ENCODE results near the gene CHN2. TPM values are rescaled to one million over a fixed set of nuclear protein-coding genes. Genes with fewer than 3 reads are reported as not detected.

Gene CHN2
- polyA plus RNA-seq, 2 of the 4 experiments (the other 2 are of a cell fraction): 0.06 TPM; not detected in 1

DNA sequence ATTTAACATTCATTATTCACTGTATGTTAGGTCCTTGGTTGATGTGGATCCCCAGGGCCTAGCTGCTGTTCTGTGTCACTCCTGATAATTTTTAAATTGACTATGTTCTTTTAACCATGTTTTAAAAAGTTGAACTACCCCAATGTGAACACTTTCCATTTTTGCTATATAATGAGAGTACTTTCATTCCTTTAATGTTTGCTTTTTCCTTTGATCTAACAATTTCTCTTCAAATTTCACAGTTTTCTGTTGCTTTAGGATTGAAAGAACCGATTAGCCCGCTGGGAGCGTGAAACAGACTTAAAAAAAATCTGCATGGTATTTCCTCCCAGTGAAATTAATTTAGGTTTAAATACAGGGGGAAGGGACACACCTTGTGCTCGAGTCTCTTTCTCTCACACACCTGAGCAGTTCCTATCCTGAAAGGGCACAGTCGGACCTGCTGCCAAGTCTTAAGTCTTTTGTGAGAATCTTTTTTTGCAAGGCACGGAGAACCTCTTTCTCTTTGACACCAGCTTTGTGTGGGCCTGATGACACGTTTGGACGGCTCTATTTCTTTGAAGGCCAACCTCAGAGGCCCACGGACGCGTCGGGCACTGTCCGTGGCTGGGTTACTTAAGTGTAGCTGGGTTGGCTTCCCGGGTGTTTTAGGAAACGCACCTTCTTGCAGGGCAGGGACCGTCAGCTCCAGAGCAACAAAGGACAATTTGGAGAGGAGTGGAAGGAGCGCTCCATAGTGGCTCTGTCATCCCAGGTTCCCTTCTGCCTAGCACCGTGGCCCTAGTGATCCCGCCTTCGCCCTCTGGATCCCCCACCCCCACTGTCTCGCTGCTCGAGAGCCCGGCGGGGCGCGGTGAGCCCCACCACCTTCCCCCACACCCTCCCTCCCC lies 1.0 kb upstream of the CHN2 start:
- ATAC-seq (peak in 1 of 2 experiments; percentile 8; a peak in 1 of 6 replicates), DNase-seq (ENCODE audit: low read depth in 1 of 2, low spot score in 1 of 2) (no peak), FAIRE-seq (no peak)
- Histone ChIP-seq H3K9me3 (no peaks in the 10 kb centered on the region), H3K27ac (no peak overlapping the region), H3K4me3 (peak overlapping the region; percentile 55; the same call in 2 of the 3 replicates), H3K4me1 (no peaks in the 10 kb centered on the region; the same call in 2 of the 3 replicates), H3K4me2 (peak overlapping the region; percentile 96)
- TF ChIP-seq MAZ (IDR thresholded peaks at IDR 0.05; ENCODE audit: borderline replicate concordance, low read depth, low read length) (no peak), GATA3 (IDR thresholded peaks at IDR 0.05; ENCODE audit: borderline replicate concordance) (no peak), POLR2AphosphoS2 (conservative IDR thresholded peaks at IDR 0.05; ENCODE audit: low read length) (no peak), ZSCAN20 (CRISPR knock-in tag; IDR thresholded peaks at IDR 0.05) (no peak), PBX3 (IDR thresholded peaks at IDR 0.05) (no peak), KDM1A (IDR thresholded peaks at IDR 0.05; ENCODE audit: low read depth) (no peak), NFE2L2 (conservative IDR thresholded peaks at IDR 0.05; ENCODE audit: low read length) (no peak), FOSL2 (IDR thresholded peaks at IDR 0.05) (no peak), FOSL2 (CRISPR knock-in tag; IDR thresholded peaks at IDR 0.05) (no peak), RCOR1 (IDR thresholded peaks at IDR 0.05; ENCODE audit: low read depth, low read length) (no peak), BHLHE40 (IDR thresholded peaks at IDR 0.05; ENCODE audit: low read depth, low read length) (no peak), TP53 (CRISPR knock-in tag; IDR thresholded peaks at IDR 0.05) (no peak), EP300 (IDR thresholded peaks at IDR 0.05) (no peak), CHD2 (IDR thresholded peaks at IDR 0.05; ENCODE audit: low read length, partially characterized antibody) (no peak), HES2 (IDR thresholded peaks at IDR 0.05) (no peak)
- POLR2A ChIA-PET: no interaction called here
- 63% methylated on average over 20 of the region's 26 CpGs for WGBS (ENCODE audit: missing lambda C conversion rate)
- CTCF ChIA-PET: interaction anchor here (1.5 kb wide), 1 partner anchor 11 kb away, joined by 3 read pairs; no protein-coding TSS in a partner anchor

- peak in 1 of 2 experiments; percentile 65; a peak in 3 of 6 replicates for ATAC-seq
- 20% methylated on average over 1 of the region's 40 CpGs for WGBS (ENCODE audit: missing lambda C conversion rate)
These were observed 375 bp upstream of the CHN2 start for GRCh38 chr7:29194206-29194593.

GRCh38 chr7:29196191-29196590 lies 1.6 kb downstream of the CHN2 start:
- ChIA-PET POLR2A (no interaction called here), CTCF (interaction anchor here (1.1 to 1.8 kb wide), 2 partner anchors 9 to 212 kb away, joined by 3 to 5 read pairs; no protein-coding TSS in a partner anchor)
- H3K4me1 ChIP-seq: no peaks in the 10 kb centered on the region
- no peak overlapping the region for H3K4me2 ChIP-seq
- ATAC-seq (no peak), FAIRE-seq (no peak), DNase-seq (ENCODE audit: low read depth in 1 of 2, low spot score in 1 of 2) (no peak)
- no peak overlapping the region for H3K27ac ChIP-seq
- no peak overlapping the region for H3K4me3 ChIP-seq
- no peaks in the 10 kb centered on the region for H3K9me3 ChIP-seq
- WGBS (ENCODE audit: missing lambda C conversion rate): 58% methylated on average over 4 of the region's 4 CpGs
- no peak for TF ChIP-seq NR3C1 (IDR thresholded peaks at IDR 0.05)
- TF ChIP-seq, protein P1, sequence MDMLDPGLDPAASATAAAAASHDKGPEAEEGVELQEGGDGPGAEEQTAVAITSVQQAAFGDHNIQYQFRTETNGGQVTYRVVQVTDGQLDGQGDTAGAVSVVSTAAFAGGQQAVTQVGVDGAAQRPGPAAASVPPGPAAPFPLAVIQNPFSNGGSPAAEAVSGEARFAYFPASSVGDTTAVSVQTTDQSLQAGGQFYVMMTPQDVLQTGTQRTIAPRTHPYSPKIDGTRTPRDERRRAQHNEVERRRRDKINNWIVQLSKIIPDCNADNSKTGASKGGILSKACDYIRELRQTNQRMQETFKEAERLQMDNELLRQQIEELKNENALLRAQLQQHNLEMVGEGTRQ (IDR thresholded peaks at IDR 0.05): no peak
- TF ChIP-seq NPAS2 (CRISPR knock-in tag; IDR thresholded peaks at IDR 0.05; ENCODE audit: borderline replicate concordance): no peak
- no peak for TF ChIP-seq CHD2 (IDR thresholded peaks at IDR 0.05; ENCODE audit: low read length, partially characterized antibody)
- TF ChIP-seq SMC3 (IDR thresholded peaks at IDR 0.05): no peak
- no peak for TF ChIP-seq MAFK (IDR thresholded peaks at IDR 0.05; ENCODE audit: partially characterized antibody)
- no peak for TF ChIP-seq RARB (CRISPR knock-in tag; IDR thresholded peaks at IDR 0.05)
- no peak for TF ChIP-seq RNF2 (IDR thresholded peaks at IDR 0.05; ENCODE audit: borderline replicate concordance, low read depth)
- no peak for TF ChIP-seq HES2 (IDR thresholded peaks at IDR 0.05)
- no peak for TF ChIP-seq REST (IDR thresholded peaks at IDR 0.05)
- TF ChIP-seq ZFP36 (IDR thresholded peaks at IDR 0.05; ENCODE audit: borderline replicate concordance, partially characterized antibody): no peak
- TF ChIP-seq FOSB (CRISPR knock-in tag; IDR thresholded peaks at IDR 0.05): no peak
- no peak for TF ChIP-seq POLR2AphosphoS2 (conservative IDR thresholded peaks at IDR 0.05; ENCODE audit: low read length)

More at GRCh38 chr7:29194206-29194593, 375 bp upstream of the CHN2 start:
- DNase-seq (ENCODE audit: low read depth in 1 of 2, low spot score in 1 of 2): no peak
- peak overlapping the region in 1 of 2 experiments; percentile 50; a peak in 3 of 6 replicates for H3K27ac ChIP-seq
- ChIA-PET POLR2A (no interaction called here), CTCF (interaction anchor here (1.1 kb wide), 1 partner anchor 215 kb away, joined by 6 read pairs; no protein-coding TSS in a partner anchor)
- no peaks in the 10 kb centered on the region; the same call in 2 of the 3 replicates for H3K4me1 ChIP-seq
- no peaks in the 10 kb centered on the region for H3K9me3 ChIP-seq
- TF ChIP-seq EHMT2 (IDR thresholded peaks at IDR 0.05; ENCODE audit: low read depth): no peak
- TF ChIP-seq, protein P2, sequence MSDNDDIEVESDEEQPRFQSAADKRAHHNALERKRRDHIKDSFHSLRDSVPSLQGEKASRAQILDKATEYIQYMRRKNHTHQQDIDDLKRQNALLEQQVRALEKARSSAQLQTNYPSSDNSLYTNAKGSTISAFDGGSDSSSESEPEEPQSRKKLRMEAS (IDR thresholded peaks at IDR 0.05): no peak
- no peak for TF ChIP-seq GATA3 (IDR thresholded peaks at IDR 0.05; ENCODE audit: borderline replicate concordance)
- TF ChIP-seq HEYL (CRISPR knock-in tag; IDR thresholded peaks at IDR 0.05): no peak
- peak overlapping the region; percentile 96 for H3K4me2 ChIP-seq
- H3K4me3 ChIP-seq: peak overlapping the region; percentile 55
- no peak for FAIRE-seq

Measured in A549 (cell line).